NCI-H69 (cell line): ENCODE data around the gene EYS.
"Not testable (repeated sequence)": the region's sequence is repeated elsewhere in the genome, so short reads cannot be mapped to it uniquely, and the experiment has no call there.

Source experiments
- DNase-seq: peaks from one replicate; lab custom pipeline; 2025; lab: John Stamatoyannopoulos, UW

Gene EYS

GRCh38 chr6:63904650-63905248 is 1802.3 kb downstream of the EYS start:
- DNase-seq: no peak

- peak; percentile 54 for DNase-seq
These were observed 1807.5 kb downstream of the EYS start for GRCh38 chr6:63899550-63899949.

GRCh38 chr6:63897952-63898351 is 1809.1 kb downstream of the EYS start:
- DNase-seq: no peak

GRCh38 chr6:63897459-63897858 is 1809.6 kb downstream of the EYS start:
- no peak for DNase-seq

- DNase-seq: no peak
These were observed 1818.6 kb downstream of the EYS start for GRCh38 chr6:63888416-63888815.

DNA sequence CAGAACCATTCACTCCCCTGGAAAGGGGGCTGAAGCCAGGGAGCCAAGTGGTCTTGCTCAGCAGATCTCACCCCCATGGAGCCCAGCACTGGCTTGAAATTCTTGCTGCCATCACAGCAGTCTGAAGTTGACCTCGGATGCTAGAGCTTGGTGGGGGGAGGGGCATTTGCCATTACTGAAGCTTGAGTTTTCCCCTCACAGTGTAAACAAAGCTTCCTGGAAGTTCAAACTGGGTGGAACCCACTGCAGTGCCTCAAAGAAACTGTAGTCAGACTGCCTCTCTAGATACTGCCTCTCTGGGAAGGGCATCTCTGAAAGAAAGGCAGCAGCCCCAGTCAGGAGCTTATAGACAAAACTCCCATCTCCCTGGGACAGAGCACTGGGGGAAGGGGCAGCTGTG is 1819.2 kb downstream of the EYS start:
- not testable (repeated sequence) for DNase-seq

GRCh38 chr6:63887002-63887751 is 1819.8 kb downstream of the EYS start:
- DNase-seq: no peak

GRCh38 chr6:63886341-63886740 is 1820.7 kb downstream of the EYS start:
- no peak for DNase-seq

GRCh38 chr6:63883597-63883996 is 1823.4 kb downstream of the EYS start:
- no peak for DNase-seq

DNA sequence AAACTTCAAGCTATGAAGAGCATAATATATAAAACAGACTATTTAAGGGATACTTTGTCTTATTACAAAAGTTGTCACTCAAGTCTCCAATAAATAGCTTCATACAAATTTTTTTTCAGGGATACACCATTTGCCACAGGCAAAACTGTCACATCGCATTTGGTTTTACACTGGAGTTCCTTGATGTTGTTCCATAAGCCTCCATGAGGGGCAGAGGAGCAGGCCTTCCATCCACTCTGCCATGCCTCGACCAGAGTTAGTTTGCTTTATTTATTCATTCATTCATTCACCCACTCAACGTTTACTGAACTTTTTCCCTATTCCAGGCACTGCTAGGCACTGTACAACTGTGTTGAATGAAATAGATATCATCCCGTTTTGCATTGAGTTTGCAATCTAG is 1824.8 kb downstream of the EYS start:
- DNase-seq: peak; percentile 22

DNA sequence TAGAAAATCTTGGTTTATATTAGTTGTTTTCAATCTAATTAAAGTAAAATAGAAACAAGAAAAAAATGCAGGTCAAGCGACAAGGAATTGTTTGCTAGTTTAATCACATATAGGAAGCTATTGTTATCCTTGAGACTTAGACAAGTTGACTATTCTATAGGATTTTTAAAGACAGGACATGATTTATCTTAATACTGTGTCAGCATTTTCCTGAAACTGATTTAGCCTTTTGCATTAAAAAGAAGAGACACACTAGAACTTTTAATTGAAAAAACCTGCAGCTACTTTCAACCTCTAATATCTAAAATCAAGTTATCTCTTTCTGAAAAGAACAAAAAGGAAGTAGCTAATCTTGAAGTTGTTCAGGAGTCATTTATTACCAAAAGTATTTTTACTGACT is 1825.2 kb downstream of the EYS start:
- no peak for DNase-seq

- DNase-seq: no peak
These were observed 1834.8 kb downstream of the EYS start for GRCh38 chr6:63872233-63872632.

DNA sequence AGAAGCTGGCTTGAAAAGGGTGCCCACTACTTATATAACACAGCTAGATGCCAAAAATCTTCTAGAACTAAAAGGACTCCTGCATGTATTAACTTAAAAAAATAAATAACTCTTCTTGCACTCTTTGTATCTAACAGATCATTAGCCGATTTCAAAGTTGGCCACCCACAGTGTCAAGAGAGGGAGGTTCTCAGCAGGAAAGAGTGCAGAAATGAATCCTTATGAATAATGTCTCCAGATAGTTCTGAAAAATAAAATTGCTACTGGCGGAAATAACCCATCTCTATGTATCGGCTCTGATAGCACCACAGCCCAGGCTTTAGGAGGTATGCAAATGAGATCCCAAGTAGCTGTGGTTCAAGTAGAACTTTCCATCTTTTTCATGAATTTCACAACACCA is 1838.7 kb downstream of the EYS start:
- DNase-seq: no peak

- DNase-seq: peak; percentile 95
These were observed 1842.2 kb downstream of the EYS start for GRCh38 chr6:63864671-63865318.

DNA sequence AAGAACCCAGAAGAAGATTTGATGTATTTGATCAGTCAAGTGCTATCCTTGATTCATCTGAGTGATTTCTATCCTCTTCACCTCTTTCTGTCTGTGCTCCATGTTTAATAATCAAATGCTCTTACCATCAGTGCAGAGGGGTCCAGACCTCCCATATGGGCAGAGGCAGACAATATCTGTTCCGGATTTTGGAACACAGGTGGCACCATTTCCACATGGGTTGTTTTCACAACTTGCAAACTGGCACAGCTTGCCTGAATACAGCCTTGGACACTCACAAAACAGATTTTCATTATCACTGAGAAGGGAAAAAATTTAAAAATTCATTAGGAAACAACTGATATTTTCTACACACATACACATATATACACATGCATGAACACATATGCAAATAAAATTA is 1843.0 kb downstream of the EYS start:
- DNase-seq: peak; percentile 44

GRCh38 chr6:63862486-63863198 is 1844.4 kb downstream of the EYS start:
- no peak for DNase-seq

GRCh38 chr6:63859528-63859927 is 1847.5 kb downstream of the EYS start:
- no peak for DNase-seq

GRCh38 chr6:63858691-63859090 is 1848.3 kb downstream of the EYS start:
- DNase-seq: no peak

- DNase-seq: no peak
These were observed 1850.8 kb downstream of the EYS start for GRCh38 chr6:63856271-63856670.

DNA sequence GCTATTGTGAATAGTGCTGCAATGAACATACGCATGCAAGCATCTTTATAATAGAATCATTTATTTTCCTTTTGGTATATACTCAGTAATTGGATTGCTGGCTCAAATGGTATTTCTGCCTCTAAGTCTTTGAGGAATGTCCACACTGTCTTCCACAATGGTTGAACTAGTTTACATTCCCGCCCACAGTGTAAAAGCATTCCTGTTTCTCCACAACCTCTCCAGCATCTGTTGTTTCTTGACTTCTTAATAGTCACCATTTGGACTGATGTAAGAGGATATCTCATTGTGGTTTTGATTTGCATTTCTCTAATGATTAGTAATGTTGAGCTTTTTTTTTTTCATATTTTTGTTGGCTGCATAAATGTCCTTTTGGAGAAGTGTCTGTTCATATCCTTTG is 1862.7 kb downstream of the EYS start:
- DNase-seq: no peak

DNA sequence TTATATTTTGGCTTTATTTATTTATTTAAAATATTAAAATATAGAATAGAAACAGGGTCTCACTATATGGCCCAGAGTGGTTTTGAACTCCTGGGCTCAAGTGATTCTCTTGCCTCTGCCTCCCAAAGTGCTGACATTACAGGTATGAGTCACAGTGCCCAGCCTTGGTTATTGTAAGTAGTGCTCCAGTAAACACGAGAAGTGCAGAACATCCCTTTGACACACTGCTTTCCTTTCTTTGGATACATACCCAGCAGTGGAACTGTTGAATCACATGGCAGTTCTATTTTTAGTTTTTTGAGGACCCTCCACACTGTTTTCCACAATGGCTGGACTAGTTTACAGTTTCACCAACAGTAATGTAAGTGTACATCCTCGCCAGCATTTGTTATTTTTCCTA is 1867.5 kb downstream of the EYS start:
- no peak for DNase-seq

- DNase-seq: not testable (repeated sequence)
These were observed 1878.3 kb downstream of the EYS start for GRCh38 chr6:63828678-63829077.

DNA sequence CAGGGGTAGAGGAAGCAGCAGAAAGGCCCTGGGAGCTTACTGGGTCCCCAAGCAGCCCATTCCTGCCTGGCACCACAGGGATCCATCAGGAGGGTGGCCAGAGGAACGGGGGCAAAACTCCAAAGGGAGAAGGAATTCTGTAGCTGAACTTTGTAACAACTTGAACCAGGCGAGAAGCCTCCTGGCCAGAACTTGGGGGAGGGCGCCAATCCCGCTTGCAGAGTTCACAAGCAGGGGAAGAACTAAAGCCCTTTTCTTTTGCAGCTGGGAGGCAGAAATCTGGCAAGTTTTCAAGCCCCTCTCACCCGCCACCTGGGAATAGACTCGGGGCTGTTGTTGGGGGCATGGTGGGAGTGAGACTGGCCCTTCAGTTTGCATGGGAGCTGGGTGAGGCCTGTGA is 1882.3 kb downstream of the EYS start:
- no peak for DNase-seq
